ENCODE results near the gene CCT7.

DNA sequence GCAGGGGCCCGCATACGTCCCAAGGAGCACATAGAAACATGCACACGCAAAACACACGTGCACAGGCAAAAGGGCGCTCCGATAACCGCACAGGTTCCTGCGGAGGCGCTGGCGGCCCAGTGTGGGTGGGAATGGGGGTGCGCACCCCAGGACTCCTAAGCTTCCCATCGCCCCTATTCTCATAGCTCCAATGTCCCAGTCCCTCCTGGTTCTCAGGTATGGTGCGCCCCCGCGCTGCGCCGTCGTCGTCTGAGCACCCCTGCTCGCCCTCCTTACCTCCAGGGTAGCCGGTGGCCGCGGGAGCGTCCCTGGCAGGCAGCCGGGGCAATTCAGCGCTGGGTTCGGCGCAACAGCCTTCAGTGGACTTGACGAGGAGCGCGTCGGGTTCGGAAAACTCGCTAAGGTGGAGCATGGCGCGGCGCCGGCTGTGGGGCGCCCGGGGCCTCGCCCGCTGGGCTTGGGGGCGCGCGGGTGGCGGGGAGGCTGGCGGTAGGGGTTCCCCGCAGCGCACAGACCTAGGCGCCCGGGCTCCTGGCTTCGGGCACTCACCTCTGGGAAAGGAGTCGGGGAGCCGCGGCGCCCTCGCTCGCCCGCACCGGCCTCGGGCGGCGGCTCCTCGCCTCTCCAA lies 58.9 kb downstream of the CCT7 start:
- TF ChIP-seq, protein P1, sequence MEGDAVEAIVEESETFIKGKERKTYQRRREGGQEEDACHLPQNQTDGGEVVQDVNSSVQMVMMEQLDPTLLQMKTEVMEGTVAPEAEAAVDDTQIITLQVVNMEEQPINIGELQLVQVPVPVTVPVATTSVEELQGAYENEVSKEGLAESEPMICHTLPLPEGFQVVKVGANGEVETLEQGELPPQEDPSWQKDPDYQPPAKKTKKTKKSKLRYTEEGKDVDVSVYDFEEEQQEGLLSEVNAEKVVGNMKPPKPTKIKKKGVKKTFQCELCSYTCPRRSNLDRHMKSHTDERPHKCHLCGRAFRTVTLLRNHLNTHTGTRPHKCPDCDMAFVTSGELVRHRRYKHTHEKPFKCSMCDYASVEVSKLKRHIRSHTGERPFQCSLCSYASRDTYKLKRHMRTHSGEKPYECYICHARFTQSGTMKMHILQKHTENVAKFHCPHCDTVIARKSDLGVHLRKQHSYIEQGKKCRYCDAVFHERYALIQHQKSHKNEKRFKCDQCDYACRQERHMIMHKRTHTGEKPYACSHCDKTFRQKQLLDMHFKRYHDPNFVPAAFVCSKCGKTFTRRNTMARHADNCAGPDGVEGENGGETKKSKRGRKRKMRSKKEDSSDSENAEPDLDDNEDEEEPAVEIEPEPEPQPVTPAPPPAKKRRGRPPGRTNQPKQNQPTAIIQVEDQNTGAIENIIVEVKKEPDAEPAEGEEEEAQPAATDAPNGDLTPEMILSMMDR (IDR thresholded peaks at IDR 0.05; ENCODE audit: insufficient read depth, low read depth, low read length), result no peak
- peak; percentile 83 for TF ChIP-seq EZH2 (IDR thresholded peaks at IDR 0.05; ENCODE audit: insufficient read depth, low read length)

Data from astrocyte (in vitro differentiated cells and primary cell).